Left ventricle myocardium inferior (tissue), 1 donor: ENCODE results near the gene PECR. TPM values are rescaled to one million over a fixed set of nuclear protein-coding genes. Genes with fewer than 3 reads are reported as not detected.

ENCODE experiments used
- DNase-seq: peaks from one replicate; pipeline ENCODE4 v3.0.0-alpha.2; 2020
- H3K27ac ChIP-seq: fragments of 200-600 bp; replicated peaks from 2 replicates; pipeline ENCODE4 v1.8.0; 2021
- H3K27me3 ChIP-seq: fragments of 200-600 bp; 2 replicates; pipeline ENCODE4 v1.8.0; 2021; ENCODE audit warnings: low read depth
- H3K36me3 ChIP-seq: fragments of 200-600 bp; 2 replicates; pipeline ENCODE4 v1.8.0; 2021
- H3K4me1 ChIP-seq: fragments of 200-600 bp; 2 replicates; pipeline ENCODE4 v1.8.0; 2021
- H3K4me3 ChIP-seq: fragments of 200-600 bp; 2 replicates; pipeline ENCODE4 v1.8.0; 2021; ENCODE audit warnings: mild to moderate bottlenecking, moderate library complexity
- H3K9me3 ChIP-seq: fragments of 200-600 bp; replicated peaks from 2 replicates; pipeline ENCODE4 v1.8.0; 2021
- intact Hi-C: fragments of 100-400 bp; cut with micrococcal nuclease; formaldehyde crosslinking; loops from one replicate; pipeline ENCODE4 v1.11.0; 2022
- total RNA-seq: library from RNA; stranded (reverse); fragmentation: NEBNext Ultra II Directional; extraction: Animal tissue kit (Norgen Biotek cat#: 25700); gene quantifications from one replicate; pipeline ENCODE4 v1.2.1, GENCODE V29; 2021
- TF ChIP-seq, protein P1 (sequence below): fragments of 200-600 bp; IDR thresholded peaks from 2 replicates; pipeline ENCODE4 v1.8.0; 2021; ENCODE audit warnings: antibody characterized with exemption, mild to moderate bottlenecking, borderline replicate concordance
- donor health status: DM: no; HTN: yes; CAD: no; lungs with severe emphysema.

Gene PECR
- total RNA-seq, 1 donor from 2014 or later = 4.0 TPM

DNA sequence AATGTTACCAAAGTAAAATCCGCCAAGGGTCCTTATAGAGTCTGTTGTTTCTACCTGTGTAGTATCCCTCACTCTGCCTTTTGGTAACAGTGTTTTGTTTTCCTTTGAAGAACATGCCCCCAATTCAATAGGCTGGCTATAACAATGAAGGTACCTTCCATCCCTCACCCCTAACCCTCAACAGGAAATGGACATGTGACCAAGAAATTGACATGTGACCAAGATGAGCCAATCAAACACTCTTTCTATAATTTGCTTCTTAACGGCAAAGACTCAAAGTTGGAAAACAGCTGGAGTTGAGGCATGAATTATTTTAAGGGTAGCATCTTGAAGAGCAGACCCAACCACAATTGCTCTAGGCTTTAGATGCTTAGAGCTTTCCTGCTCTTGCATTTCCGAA is 62.9 kb downstream of the PECR start:
- no peak overlapping the region for H3K27ac ChIP-seq
- intact Hi-C loops = no loop called here
- DNase-seq = no peak

DNA sequence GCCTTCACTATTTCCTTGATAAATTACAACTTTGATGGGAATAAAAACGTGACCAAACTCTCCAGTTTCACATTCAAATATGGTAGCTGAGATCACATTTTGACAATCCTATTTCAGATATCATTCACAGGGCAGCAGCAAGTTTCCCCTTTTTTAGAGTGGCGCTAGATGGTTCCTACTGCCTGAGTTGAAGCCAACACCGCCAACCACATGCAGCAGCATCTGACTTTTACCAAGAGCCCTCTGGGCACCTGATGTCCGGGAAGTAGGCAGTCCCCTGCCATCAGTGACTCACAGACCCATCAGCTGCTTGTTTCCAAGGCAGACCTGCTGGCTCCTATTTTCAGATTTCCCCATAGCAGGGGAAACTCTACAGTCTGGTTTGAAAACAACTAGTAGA is 64.2 kb downstream of the PECR start:
- DNase-seq = no peak
- H3K4me1 ChIP-seq = peaks cover 15% of the 10 kb centered on the region
- no peaks in the 10 kb centered on the region for H3K27me3 ChIP-seq
- no peaks in the 10 kb centered on the region for H3K9me3 ChIP-seq
- TF ChIP-seq, protein P1, sequence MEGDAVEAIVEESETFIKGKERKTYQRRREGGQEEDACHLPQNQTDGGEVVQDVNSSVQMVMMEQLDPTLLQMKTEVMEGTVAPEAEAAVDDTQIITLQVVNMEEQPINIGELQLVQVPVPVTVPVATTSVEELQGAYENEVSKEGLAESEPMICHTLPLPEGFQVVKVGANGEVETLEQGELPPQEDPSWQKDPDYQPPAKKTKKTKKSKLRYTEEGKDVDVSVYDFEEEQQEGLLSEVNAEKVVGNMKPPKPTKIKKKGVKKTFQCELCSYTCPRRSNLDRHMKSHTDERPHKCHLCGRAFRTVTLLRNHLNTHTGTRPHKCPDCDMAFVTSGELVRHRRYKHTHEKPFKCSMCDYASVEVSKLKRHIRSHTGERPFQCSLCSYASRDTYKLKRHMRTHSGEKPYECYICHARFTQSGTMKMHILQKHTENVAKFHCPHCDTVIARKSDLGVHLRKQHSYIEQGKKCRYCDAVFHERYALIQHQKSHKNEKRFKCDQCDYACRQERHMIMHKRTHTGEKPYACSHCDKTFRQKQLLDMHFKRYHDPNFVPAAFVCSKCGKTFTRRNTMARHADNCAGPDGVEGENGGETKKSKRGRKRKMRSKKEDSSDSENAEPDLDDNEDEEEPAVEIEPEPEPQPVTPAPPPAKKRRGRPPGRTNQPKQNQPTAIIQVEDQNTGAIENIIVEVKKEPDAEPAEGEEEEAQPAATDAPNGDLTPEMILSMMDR = no peak
- no peaks in the 10 kb centered on the region for H3K36me3 ChIP-seq
- H3K4me3 ChIP-seq = no peak overlapping the region
- intact Hi-C loops = no loop called here
- H3K27ac ChIP-seq = no peak overlapping the region

More for the DNA sequence above, 62.9 kb downstream of the PECR start:
- H3K36me3 ChIP-seq = no peaks in the 10 kb centered on the region
- no peaks in the 10 kb centered on the region for H3K9me3 ChIP-seq
- no peak overlapping the region for H3K4me3 ChIP-seq
- TF ChIP-seq, protein P1 = no peak
- H3K27me3 ChIP-seq = no peaks in the 10 kb centered on the region
- H3K4me1 ChIP-seq = peaks cover 4% of the 10 kb centered on the region

DNA sequence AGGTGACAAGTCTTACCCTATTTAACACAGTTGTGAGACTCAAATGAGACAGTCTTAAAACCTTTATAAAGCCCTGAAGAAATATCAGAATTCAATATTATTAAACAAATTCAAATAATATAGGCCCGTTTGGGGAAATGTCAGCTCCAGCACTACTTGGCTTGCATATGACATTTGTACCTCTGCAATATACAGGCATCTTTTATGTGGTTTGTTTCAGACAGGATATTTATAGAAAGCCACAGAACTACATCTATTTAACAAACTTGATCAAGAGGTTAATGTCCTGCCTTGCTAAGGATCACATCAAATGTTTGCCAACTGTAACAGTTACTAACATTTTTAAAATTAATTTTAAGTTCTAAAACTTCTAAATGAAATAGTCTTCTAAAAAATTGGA is 65.0 kb downstream of the PECR start:
- intact Hi-C loops = no loop called here
- TF ChIP-seq, protein P1 = no peak
- Histone ChIP-seq H3K9me3 (no peaks in the 10 kb centered on the region), H3K4me1 (peaks cover 15% of the 10 kb centered on the region), H3K4me3 (no peak overlapping the region), H3K27me3 (no peaks in the 10 kb centered on the region), H3K36me3 (no peaks in the 10 kb centered on the region), H3K27ac (no peak overlapping the region)
- no peak for DNase-seq

DNA sequence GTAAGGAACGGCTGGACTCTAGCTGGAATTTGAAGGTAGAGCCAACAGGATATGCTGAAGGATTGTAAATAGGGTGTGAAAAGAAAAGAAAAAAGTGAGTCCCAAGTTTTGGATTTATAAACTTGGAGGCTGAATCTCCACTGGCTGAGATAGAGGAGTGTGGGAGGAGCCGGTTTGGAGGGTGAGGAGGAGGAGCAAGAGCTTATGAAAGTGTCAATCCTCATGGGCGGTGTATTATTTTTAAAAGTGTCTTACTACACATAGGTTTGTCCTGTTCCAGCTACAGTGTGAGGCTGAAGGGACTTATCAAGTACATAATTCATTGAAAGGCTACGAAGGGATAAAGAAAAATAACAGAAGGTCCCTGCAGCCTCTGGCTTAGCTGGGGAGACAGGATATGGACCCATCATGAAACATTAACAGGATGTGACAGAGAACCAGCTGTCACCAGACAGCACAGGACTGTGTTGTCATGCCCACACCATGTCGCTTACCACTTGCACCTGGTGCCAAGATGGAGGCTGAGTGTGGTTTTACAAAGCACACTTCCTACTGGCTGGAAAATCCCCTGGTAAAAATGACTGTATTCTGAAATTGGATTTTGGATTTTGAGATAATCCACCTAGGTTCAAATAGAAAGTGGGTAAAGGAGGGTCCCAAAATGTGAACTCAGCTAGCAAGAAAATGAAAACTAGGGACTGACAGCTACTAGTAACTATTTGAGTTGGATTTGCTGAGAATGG is 65.7 kb downstream of the PECR start:
- Histone ChIP-seq H3K27ac (no peak overlapping the region), H3K4me1 (peaks cover 15% of the 10 kb centered on the region), H3K4me3 (no peak overlapping the region), H3K36me3 (no peaks in the 10 kb centered on the region), H3K27me3 (no peaks in the 10 kb centered on the region), H3K9me3 (no peaks in the 10 kb centered on the region)
- no peak for DNase-seq
- TF ChIP-seq, protein P1 = no peak
- intact Hi-C loops = no loop called here

DNA sequence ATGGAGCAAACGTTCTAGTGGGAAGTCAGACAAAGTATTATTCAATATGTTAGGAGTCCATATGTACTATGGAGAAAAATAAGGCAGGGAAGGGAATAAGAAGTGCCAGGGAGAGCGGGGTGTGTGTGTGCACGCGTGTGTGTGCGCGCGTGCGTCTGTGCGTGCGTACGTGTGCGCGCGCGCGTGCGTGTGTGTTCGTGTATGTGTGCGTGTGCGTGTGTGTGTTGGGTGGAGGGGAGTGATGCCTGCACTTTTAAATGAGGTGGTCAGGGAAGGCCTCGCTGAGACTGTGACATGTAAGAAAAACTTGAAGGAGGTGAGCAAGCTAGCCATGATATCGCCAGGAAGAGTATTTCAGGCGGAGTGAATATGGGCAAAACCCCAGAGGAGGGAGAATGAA is 66.6 kb downstream of the PECR start:
- Histone ChIP-seq H3K36me3 (no peaks in the 10 kb centered on the region), H3K27ac (no peak overlapping the region), H3K4me3 (no peak overlapping the region), H3K9me3 (no peaks in the 10 kb centered on the region), H3K4me1 (peaks cover 15% of the 10 kb centered on the region), H3K27me3 (no peaks in the 10 kb centered on the region)
- DNase-seq = no peak
- intact Hi-C loops = no loop called here
- TF ChIP-seq, protein P1 = no peak
